DMS53 treated with DMSO at 0.1 percent for 48 hours (cell line): ENCODE data around the gene DUS1L.
A peak's percentile ranks its signal among the peaks of the same experiment; 100 is the strongest.

Source experiments
- DNase-seq: peaks from one replicate; lab custom pipeline; 2025; ENCODE audit not compliant: unreplicated experiment; lab: John Stamatoyannopoulos, UW

Gene DUS1L

GRCh38 chr17:82101301-82101715 is 35.7 kb upstream of the DUS1L start:
- no peak for DNase-seq

GRCh38 chr17:82100502-82101298 is 35.1 kb upstream of the DUS1L start:
- DNase-seq, result no peak

GRCh38 chr17:82098939-82099763 is 33.5 kb upstream of the DUS1L start:
- peak; percentile 73 for DNase-seq

- DNase-seq, result peak; percentile 94
These were observed 32.8 kb upstream of the DUS1L start, which contains the start of gene FASN for GRCh38 chr17:82098169-82098938. Gene FASN, minus strand, starts transcription at chr17:82098236. Its CDS starts 1,791 bp downstream, at chr17:82096445.

GRCh38 chr17:82097919-82098168 is 32.2 kb upstream of the DUS1L start:
- no peak for DNase-seq

GRCh38 chr17:82097184-82097918 is 31.7 kb upstream of the DUS1L start:
- peak; percentile 38 for DNase-seq

GRCh38 chr17:82096709-82097183 is 31.1 kb upstream of the DUS1L start:
- no peak for DNase-seq

GRCh38 chr17:82095777-82096708 is 30.4 kb upstream of the DUS1L start:
- no peak for DNase-seq

- DNase-seq, result no peak
These were observed 29.6 kb upstream of the DUS1L start for GRCh38 chr17:82094931-82095776.

- no peak for DNase-seq
These were observed 27.6 kb upstream of the DUS1L start for GRCh38 chr17:82092995-82093751.

GRCh38 chr17:82092628-82092994 is 27.0 kb upstream of the DUS1L start:
- no peak for DNase-seq

GRCh38 chr17:82092094-82092586 is 26.5 kb upstream of the DUS1L start:
- no peak for DNase-seq

GRCh38 chr17:82091264-82092066 is 25.9 kb upstream of the DUS1L start:
- DNase-seq, result no peak

- DNase-seq, result no peak
These were observed 25.1 kb upstream of the DUS1L start for GRCh38 chr17:82090549-82091263.

GRCh38 chr17:82089723-82090548 is 24.3 kb upstream of the DUS1L start:
- no peak for DNase-seq
